Cortex of kidney (tissue), 1 donor: ENCODE measurements around the gene NXN.
"Not testable (repeated sequence)": the region's sequence is repeated elsewhere in the genome, so short reads cannot be mapped to it uniquely, and the experiment has no call there.

Experiments used
- DNase-seq: peaks from one replicate; lab custom pipeline; 2025; lab: John Stamatoyannopoulos, UW

NXN gene

DNA sequence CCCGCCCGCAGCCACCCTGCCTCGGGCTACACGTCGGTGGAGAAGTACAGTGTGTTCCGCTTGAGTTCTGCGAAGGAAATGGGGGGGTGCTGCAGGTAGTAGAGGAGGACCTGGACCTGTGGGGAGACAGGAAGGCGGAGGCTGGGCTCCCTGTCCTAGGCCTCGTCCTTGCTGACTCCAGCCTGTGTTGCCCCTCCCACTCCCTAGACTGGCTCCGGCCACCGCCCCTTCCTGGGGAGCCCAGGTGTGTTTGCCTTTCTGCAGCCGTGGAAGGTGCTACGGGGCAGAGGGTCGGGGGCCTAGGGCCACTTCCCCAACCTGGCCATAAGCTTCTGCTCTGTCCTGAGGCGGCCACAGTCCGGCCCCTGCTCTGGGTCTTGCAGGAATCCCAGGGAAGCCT, 26.5 kb upstream of the NXN start:
- DNase-seq = no peak

DNA sequence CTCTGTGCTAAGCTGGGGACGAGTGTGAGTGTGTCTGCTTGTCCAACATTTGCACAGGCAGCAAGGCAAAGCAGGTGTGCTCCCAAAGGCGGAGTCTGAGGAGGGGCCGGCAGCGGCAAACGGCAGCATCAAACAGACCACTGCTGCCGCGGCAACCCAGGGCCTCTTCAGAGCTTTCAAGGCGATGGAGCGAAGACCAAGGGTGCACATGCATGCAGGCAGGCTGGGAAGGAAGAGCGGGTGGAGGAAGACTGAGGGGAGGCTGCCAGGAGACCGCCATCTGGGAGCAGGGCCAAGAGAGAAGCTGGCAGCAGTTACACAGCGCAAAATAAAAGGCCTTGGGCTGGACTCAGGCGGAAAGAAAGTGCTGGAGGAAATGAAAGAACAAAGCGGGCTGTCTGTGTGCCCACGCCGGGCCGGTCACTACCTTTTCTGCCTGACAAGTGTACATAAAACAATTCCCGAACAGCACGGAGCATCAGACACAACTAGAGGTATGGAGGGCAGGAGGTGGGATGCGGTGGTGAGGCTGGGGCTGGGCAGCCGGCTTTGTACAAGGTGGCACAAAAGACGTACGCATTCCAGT, 25.9 kb upstream of the NXN start:
- no peak for DNase-seq

DNA sequence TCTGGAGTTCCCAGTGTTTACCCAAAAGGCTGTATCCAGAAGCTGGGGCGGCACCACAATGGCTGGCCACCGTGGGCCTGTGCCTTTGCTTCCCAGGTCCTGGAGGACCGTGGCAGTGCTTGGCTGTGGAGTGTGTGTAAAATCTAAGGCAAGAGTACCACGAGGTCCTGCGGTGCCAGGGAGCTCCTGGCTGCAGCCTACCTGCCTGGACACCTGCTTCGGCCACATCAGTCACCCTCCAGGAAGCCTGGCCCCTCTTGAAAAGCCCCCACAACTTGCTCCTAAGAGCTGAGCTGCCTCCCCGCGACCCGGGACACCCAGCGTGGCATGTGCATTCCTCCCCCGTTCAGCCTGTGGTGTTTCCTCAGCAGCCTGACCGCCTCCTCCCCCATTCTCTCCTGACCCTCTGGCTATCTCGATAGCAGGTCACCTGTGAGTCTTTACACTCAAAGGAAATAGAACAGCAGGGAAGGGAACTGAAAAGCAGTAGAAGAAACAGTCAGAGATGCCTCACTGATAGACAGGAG, 25.3 kb upstream of the NXN start:
- no peak for DNase-seq

DNA sequence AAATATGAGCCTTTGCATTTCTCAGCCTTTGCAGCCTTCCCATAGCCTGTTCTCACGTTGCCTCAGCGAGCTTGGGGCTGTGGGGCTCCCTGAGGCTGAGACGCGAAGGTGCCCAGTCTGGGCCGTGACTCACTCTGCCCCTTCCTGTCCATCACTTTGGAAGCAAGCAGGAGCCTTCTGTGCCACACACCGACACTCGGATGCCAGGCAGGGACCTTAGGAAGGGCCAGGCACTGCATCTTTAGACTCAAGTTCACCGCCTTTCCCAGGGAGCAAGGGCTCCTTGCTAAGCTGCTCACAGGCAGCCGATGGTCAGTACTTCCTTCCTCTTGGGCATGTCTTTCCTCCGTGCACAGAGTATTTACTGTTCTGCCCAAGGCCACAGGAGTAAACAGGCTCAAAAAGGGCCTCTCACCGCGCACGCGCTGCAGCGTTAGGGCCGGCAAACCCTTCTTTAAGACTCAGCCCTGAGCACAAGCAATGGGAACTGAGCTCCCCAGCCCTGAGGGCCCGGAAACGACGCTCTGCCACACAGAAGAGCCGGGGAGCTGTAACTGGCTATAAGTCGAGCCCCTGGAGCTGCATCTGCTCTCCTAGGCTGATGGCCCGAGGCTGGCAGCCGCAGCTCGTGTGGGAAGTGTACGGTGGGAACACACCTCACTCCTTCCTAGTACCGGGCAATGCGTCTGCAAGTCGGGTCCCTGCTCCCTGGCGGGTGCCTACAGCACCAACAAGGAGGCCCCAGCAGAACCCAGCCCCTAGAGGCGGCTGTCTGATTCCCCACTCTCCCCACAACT, 24.6 kb upstream of the NXN start:
- no peak for DNase-seq

DNA sequence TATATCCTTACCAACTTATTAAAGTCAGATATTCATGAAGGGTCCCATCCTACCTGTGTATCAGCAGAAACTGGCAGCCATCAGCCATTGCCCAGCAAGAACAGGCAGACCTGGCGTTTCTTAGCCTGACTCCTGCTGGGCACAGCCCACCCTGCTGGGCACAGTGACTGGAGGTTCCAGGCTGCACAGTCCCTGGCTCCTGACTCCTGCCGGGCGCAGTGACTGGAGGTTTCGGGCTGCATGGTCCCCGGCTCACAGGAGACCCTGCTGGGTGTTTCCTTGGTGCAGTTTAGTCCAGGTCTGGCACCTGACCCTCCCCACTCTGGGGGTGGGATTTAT, 24.0 kb upstream of the NXN start:
- no peak for DNase-seq

DNA sequence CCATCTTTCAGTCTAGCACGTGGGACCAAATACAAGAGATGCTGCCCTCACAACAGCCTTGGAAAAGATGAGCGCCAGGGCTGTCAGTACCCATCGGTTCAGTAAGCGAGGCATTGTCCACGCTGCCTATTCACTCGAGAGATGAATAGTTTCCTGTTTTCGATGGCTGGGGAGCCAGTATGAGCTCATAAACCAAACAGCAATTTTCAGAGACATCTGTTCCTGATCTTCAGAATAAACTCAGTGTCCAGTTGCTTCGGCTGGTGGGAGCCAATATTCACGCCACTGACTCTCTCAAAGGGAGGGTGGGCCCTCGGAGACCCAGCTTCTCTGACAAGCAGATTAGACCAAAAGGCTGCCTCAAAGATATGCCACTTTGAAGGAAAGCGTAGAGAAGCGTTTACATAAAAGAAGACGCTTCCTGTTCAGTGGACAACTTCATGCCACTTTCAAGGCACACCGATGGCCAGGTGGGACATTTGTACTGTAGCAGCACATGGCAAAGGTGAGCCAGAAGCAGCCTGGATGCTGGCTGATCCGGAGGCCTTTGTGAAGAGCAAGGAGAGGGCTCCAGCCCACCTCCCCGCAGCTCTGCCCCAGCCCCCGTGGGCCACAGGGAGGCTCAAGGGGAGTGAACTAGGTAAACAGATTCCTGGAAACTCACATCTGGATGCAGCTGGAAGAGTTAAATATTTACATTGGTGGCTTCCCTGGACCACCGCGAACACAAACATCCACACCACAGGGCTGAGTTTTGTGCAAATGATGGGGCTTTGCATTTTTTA, 23.4 kb upstream of the NXN start:
- no peak for DNase-seq

DNA sequence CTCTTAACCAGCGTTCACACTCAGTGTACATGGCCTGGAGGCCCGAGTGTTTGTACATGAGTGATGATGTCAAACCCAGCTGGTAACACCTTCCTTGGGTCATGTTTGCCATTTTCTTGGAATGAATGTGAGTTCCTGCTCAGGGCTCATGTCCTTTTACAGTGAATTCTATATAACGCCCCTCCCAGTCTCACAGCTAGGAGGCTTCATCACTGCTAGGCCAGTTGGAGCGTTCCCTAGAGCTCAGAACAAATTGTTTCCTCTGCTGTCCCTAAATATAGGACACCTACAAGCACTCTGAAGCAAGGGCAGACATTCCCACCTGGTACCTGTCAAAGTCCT, 22.8 kb upstream of the NXN start:
- DNase-seq = no peak

DNA sequence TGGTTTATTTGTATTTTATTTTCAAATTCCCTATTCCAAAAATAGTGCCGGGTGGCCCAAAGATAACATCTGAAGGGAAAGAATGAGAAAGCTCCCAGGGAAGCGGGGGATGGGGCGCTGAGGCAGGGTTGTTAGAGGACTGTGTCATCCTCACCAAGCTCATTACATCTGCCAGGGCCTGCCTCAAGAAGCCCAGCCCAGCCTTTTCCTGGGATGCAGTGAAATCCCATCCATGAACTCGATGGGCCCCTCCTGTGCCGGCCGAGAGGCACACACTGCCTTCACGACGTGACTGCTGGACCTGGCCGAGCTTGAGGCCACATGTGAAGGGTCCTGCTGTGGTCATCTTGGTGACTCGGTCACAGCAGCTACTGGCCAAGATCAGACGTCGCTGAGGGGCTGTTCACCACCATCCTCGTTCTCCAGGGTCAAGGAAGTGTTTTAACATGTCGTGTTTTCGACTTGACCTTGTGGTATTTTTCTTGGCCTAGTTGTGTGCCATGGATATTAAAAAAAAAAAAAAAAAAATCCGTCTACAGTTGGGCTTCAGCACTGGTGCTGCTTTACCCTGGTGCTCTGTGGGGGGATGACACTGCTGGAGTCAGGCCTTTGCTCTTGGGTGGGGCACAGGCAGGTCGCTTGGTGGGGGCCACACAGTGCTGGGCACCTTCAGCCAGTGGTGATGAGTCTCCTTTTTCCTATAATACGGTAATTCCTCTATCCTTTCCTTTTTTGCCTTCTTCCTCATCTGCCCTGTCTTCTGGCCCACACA, 22.2 kb upstream of the NXN start:
- no peak for DNase-seq

DNA sequence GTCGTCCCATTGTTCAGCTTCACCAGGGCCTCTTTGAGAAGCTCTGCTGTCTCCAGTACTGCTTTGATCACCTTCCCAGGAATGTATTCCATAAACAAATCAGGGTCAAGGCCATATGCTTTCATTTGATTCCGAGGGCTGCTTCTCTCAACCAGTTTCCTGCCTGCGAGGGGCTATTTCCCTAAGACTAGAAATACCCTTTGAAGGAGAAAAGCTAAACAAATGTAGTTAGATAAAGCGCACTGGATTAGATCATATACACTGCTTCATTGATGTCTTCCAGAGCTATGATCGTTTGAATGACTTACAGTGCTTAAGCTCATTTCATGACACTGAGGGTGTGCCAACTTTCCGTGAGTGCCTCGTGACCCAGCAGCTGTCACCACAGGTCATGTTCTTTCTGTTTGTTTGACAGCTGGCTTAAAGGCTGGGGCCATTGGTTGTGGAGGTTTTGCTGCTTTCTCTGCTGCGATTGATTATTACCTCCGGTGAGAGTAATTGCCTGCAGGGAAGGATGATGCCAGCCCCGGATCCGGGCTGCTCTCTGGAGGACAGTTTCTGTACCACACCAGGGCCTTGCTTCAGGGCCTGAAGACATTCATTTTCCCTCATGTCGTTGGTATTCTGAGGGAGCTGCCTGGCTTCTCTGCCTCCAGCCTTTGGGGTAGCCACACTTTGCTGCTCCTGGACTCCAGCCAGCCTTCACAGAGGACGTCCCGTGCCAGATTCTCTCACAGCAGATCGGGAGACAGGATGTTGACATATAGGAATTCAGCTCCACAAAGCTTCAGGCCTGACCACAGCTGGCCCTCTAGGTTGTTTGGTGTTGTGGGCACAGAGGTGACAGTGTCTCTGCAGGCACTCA, 21.3 kb upstream of the NXN start:
- DNase-seq = no peak

DNA sequence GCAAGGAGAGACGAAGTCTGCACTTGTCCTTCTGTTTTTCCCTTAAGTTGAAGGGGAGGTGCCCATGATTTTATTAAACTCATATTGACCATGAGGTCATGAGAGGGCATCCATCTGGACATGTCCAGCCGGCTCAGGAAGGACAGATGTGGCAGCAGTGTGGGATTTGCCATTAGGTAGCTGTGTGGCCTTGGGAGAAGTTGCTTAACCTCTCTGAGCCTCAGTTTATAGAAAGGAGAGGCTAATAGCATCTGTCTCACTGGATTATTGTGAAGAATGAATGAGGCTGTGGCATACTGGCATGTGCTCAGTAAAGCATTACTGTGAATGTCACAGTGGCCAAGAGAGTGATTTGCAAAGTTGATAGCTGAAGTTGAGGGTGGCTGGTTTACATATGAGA, 18.5 kb upstream of the NXN start:
- no peak for DNase-seq

DNA sequence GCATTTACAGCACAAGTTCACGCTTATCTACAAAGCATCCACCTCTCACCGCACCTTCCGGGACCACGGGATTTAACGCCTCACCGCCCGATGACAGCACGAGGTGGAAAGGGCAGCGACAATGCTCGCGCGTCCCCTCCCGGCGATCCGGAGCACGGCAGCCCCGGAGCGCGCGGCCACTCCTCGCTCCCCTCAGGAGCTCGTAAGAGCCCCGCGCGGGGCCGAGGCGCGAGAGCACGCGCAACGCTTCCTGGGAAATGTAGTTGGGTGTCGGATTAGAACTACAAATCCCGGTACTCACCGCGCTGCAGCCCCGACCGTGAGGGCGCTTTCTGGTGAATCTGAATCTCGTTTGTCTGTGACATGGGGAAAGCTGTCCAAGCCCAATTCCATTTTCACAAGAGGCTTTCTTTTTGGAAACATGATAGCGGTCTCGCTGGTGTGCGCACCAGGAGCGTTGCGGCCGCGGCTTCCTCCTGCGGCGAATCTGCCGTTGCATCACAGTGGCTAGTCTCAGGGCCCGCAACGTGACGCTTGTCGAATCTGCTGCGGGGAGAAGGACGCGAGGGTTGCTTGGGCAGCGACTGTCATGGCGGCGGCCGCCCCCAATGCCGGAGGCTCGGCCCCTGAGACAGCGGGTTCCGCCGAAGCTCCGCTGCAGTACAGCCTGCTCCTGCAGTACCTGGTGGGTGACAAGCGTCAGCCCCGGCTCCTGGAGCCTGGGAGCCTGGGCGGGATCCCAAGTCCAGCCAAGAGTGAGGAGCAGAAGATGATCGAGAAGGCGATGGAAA, 17.2 kb upstream of the NXN start, which contains the start of gene TIMM22:
Gene TIMM22, plus strand, starts transcription at position 576 of the 791 bp plus-strand sequence. Its CDS starts 14 bp downstream, at position 590.
- DNase-seq = no peak

DNA sequence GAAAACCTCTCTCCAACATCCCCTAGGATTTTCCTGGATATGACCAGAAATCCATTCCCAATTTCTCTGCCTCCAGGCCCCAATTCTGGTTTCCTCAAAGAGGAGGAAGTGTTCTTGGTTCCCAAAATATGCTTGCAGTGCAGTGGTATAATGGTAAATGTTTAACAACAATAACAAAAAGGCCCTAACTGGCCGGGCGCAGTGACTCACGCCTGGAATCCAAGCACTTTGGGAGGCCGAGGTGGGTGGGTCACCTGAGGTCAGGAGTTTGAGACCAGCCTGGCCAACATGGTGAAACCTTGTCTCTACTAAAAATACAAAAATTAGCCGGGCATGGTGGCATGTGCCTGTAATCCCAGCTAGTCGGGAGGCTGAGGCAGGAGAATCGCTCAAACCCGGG, 15.7 kb upstream of the NXN start:
- DNase-seq = not testable (repeated sequence)

DNA sequence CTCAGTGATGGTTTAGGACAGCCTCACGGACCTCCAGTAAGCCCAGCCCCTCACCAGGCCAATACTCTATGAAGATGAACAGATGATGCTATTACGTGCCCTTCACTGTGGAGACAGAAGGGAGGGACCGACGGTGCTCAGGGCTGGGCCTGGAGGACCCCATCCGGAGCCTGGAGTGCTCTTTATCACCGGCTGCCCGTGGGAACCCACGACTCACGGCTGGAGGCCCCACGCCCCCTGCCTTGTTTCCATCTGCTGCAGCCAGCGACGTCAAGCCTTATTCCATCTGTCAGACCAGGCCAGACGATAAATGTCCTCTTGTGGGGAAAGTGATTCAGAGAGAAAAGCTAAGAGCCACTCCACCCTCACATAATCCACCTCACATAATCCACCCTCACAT, 13.4 kb upstream of the NXN start:
- DNase-seq = no peak

DNA sequence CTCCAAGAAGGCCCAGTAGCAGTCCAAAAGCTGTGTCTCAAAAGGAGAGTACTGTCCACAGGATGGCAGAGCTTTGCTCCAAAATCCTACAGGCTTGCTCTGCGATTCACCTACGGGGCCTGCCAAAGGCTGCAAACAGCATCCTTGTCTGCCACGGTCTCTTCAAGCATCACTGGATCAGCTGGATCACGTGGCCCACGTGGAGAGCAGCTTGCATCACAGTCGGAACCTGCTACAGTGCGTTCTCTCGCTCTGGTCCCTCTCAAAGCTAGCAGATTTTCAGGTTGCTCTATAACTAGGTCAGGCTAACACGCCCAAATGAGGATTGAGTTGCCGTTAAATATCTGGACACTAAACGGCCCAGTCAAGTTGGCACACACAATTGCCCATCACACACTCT, 9.0 kb upstream of the NXN start:
- DNase-seq = no peak

DNA sequence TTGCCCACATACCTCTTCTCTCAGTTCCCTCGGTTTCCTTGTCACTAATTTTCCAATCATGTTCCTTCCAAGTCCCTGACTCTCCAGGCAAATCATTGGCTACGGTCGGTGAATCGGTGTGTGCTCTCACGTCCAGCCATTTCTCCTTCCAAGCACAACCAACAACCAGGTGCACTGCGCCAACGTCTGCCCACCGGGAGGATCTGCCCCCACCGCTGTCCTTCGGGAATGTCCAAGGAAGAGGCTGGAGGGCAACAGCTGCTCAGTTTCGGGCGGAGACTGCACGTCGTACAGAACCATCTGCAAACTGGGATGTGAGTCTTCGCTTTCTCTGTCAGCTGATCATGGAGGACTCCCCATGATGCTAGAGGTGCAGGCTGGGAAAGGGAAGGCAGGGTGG, 8.4 kb upstream of the NXN start:
- no peak for DNase-seq

DNA sequence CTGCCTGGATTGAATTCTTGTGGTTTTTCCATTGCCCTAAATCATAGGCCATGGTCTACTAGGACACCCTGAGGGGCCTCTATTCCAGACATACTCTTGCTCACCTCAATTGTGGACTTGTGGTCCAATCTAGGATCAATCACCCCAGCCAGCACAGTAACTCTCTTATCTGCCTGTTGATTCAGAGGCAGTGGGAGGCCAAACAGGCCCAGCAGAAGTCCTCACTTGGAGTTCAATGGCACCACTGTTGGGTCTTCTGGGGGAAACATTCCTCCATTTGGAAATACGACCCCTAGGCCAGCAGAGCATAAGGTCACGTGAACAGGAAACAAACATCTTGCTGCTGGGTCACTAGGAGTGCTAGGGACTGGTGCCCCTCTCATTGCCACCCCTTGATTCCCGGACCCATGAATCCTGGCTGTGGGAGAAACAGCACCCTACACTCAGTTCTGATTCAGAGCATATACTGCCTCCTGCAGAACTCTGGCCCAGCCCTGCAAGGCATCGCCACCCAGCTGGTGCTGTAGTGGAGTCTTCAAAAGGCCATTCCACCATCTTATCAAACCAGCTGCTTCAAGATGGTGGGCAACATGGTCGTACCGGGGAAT, 6.8 kb upstream of the NXN start:
- no peak for DNase-seq

DNA sequence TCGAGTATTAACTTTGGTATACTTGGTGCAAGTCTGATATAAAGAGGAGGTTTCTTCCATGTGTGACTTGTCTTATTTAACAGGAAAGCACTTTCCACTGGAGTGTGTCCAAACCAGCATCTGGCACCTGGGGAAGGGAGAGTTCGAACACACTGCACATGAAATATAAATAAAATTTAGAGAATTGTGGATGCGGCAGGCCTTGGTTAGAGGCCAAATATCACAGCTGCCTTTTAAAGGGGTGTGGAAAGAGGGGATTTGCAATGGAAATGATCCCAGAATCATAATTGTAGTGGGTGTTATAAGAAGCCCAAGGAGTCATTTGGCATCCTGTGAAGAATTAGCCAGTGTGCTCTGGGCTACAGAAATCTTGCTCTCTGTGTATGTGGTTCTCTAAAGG, 4.3 kb upstream of the NXN start:
- no peak for DNase-seq

DNA sequence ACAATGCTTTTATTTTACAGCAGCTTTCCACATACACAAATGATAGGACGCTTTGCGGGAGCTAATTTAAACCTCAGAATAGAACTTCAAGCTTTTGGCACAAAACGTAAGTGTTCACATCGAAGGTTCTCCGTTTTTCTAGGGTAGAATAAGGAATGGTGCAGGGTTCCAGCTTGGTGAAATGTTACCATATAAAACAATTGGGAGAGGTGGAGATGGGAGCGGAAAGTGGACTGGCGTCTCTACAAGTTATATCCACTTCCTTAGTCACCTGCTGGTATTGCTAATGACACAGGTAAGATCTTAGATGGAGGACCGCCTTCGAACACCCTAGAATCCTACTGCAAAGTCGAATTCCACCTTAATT, 1.7 kb upstream of the NXN start:
- DNase-seq = no peak

DNA sequence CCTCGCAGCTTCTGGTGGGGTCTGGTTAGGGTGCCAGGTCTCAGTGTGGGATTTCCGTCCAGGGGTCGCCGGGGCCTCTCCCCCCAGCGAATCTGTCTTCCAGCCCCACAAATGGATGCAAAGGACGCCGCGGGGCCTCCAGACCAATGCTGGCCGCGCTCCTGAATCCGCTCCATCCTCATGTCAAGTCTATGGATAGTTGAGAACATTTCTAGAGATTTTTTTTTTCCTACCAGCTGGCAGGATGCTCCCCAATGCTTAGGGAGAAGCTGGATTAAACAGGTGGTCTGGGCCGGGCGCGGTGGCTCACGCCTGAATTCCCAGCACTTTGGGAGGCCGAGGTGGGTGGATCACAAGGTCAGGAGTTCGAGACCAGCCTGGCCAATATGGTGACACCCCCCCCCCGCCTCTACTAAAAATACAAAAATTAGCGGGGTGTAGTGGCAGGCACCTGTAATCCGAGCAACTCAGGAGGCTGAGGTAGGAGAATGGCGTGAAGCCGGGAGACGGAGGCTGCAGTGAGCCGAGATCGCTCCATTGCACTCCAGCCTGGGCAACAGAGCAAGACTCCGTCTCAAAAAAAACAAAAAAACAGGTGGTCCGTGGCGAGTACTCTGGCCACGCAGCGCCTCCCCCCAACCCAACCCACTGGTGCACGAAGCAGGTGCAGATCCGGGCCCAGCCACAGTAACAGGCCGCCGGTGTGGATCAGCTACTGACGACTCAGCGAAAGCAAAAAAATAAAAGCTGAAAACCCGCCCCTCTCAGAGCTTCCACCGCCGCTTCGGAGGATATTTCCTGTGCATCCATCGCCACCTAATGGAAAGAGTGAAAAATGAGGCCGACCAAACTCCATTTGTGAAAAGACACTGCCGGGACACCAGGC, 1.1 kb upstream of the NXN start:
- DNase-seq = no peak
